ENCODE data around the gene SAMSN1. TPM values are rescaled to one million over a fixed set of nuclear protein-coding genes. Genes with fewer than 3 reads are reported as not detected.

Gene SAMSN1
- total and polyA plus RNA-seq, 9 of the 15 experiments (the other 6 are each of a cell fraction or from before 2014, with no cell fraction given), result 101 to 223 (median 159) TPM

- TF ChIP-seq TAF1 (IDR thresholded peaks at IDR 0.05; ENCODE audit: control insufficient read depth, extremely low read depth, insufficient read depth, low read length, severe bottlenecking), result peak; percentile 41
- no peak for TF ChIP-seq MTF1 (CRISPR knock-in tag; IDR thresholded peaks at IDR 0.05; ENCODE audit: borderline replicate concordance)
- peak; percentile 49; the same call in 1 of the 2 replicates for TF ChIP-seq POLR2H (tag; IDR thresholded peaks at IDR 0.05; ENCODE audit: low read depth)
- TF ChIP-seq ZNF212 (CRISPR knock-in tag; IDR thresholded peaks at IDR 0.05), result no peak
- TF ChIP-seq ZNF717 (CRISPR knock-in tag; IDR thresholded peaks at IDR 0.05), result no peak
Measured at GRCh38 chr21:14582934-14583628, 37.0 kb upstream of the SAMSN1 start (continued).

GRCh38 chr21:14581902-14582457 is 35.9 kb upstream of the SAMSN1 start:
- H3K9ac ChIP-seq (ENCODE audit: insufficient read depth in 1 of 2, low read depth in 2 of 2, low read length in 2 of 2), result peak overlapping the region in 1 of 2 experiments; percentile 87; a peak in 2 of 4 replicates
- H2AFZ ChIP-seq (ENCODE audit: low read depth, low read length), result peak overlapping the region; percentile 88
- ATAC-seq (peak; percentile 66), FAIRE-seq (peak; percentile 87), DNase-seq (ENCODE audit: extremely low read depth in 1 of 4, low spot score in 3 of 4) (peak in 2 of 4 experiments; percentile 36 to 80)
- H3K4me1 ChIP-seq (replicated peaks in 1 of 2; ENCODE audit: control insufficient read depth in 2 of 2, insufficient read depth in 2 of 2, low read length in 2 of 2), result peaks cover 0 to 25% of the 10 kb centered on the region in 2 experiments; a peak in 3 of 5 replicates
- ChIA-PET CTCF (ENCODE audit: low intra/inter-chr PET ratio) (no interaction called here), POLR2A (interaction anchor here (3.8 kb wide), 1 partner anchor 9 kb away, joined by 19 read pairs; no protein-coding TSS in a partner anchor)
- BruUV-seq (replicated peaks), result no TSS peak
- peak overlapping the region; percentile 91 for H3K27ac ChIP-seq (ENCODE audit: extremely low read depth, low read depth, low read length)
- intact Hi-C loops (cut with micrococcal nuclease), result loop anchor here (2.0 to 5.0 kb wide), 5 partner anchors 39 to 170 kb away; no protein-coding TSS in a partner anchor
- H3K9me1 ChIP-seq (ENCODE audit: control insufficient read depth, insufficient read depth, low read length), result no peaks in the 10 kb centered on the region
- no peaks in the 10 kb centered on the region for H3K36me3 ChIP-seq (ENCODE audit: control insufficient read depth, insufficient read depth, low read length)
- H3K4me2 ChIP-seq (ENCODE audit: insufficient read depth, low read length), result peak overlapping the region; percentile 79
- no peaks in the 10 kb centered on the region for H3K9me3 ChIP-seq (replicated peaks; ENCODE audit: control insufficient read depth, insufficient read depth, low read depth, low read length)
- peak overlapping the region; percentile 19 for H3K4me3 ChIP-seq
- in situ Hi-C loops (cut with MboI), result no loop called here
- H4K20me1 ChIP-seq (replicated peaks; ENCODE audit: control insufficient read depth, insufficient read depth, low read length), result no peaks in the 10 kb centered on the region
- H3K79me2 ChIP-seq (ENCODE audit: control insufficient read depth, insufficient read depth, low read length), result peaks cover 18% of the 10 kb centered on the region
- WGBS (ENCODE audit: insufficient coverage, low coverage, missing lambda C conversion rate), result 0% methylated on average over 6 of the region's 6 CpGs
- no peaks in the 10 kb centered on the region for H3K27me3 ChIP-seq (ENCODE audit: control insufficient read depth in 2 of 2, insufficient read depth in 2 of 2, low read length in 2 of 2)
- no peak for TF ChIP-seq ZNF699 (CRISPR knock-in tag; IDR thresholded peaks at IDR 0.05; ENCODE audit: insufficient replicate concordance)
- TF ChIP-seq RFX7 (CRISPR knock-in tag; IDR thresholded peaks at IDR 0.05), result no peak
- no peak for TF ChIP-seq ZFX (CRISPR knock-in tag; IDR thresholded peaks at IDR 0.05)
- TF ChIP-seq CHD4 (IDR thresholded peaks at IDR 0.05; ENCODE audit: insufficient read depth, insufficient replicate concordance, low read depth, low read length, poor library complexity, severe bottlenecking), result no peak
- TF ChIP-seq ZBTB11 (CRISPR knock-in tag; IDR thresholded peaks at IDR 0.05), result no peak
- TF ChIP-seq ZNF212 (CRISPR knock-in tag; IDR thresholded peaks at IDR 0.05), result no peak
- TF ChIP-seq CTCFL (IDR thresholded peaks at IDR 0.05; ENCODE audit: borderline replicate concordance, insufficient read depth, low read depth, low read length, poor library complexity, severe bottlenecking), result no peak
- no peak for TF ChIP-seq ZKSCAN8 (CRISPR knock-in tag; IDR thresholded peaks at IDR 0.05)
- no peak for TF ChIP-seq SMARCA5 (IDR thresholded peaks at IDR 0.05)

Measured in K562 (cell line).